ENCODE results near the gene WFDC9.
"Not testable (repeated sequence)": the region's sequence is repeated elsewhere in the genome, so short reads cannot be mapped to it uniquely, and the experiment has no call there.

Gene WFDC9

GRCh38 chr20:45589725-45590124 is 41.4 kb downstream of the WFDC9 start:
- no peak for DNase-seq

DNA sequence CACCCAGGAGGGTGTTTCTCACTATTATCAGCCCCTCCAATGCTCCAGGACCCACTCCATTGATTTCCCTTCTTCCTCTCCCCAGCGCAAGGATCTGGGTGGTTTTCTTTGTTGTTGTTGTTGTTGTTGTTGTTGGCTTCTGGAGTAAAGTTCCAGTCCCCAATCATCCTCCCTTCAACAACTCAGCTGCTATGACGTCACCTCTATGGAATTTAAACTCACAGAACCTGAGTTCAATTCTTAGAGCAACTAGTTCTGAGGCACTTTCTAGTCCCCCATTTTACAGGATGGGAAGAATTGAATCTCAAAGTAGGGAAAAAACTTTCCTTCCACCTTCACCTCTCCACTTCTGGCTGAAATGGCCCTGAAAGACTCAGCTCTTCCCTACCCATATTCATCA is 42.3 kb downstream of the WFDC9 start:
- no peak for DNase-seq

DNA sequence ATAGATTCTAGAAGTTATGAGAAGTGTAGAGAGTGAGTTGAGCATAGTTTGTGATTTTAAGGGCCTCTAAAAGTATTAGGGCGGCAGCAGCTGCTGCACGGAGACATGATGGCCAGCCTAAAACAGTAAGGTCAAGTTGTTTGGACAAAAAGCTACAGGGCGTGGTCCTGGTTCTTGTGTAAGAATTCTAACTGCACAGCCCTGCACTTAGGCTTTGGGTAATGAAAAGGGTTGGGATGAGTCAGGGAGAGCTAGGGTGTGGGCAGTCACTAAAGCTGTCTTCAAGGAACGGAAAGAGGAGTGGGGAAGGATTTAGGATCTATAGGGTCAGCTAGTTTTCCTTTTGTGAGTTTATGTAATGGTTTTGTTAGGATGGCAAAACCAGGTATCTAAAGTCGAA is 45.1 kb downstream of the WFDC9 start:
- DNase-seq, result not testable (repeated sequence)

DNA sequence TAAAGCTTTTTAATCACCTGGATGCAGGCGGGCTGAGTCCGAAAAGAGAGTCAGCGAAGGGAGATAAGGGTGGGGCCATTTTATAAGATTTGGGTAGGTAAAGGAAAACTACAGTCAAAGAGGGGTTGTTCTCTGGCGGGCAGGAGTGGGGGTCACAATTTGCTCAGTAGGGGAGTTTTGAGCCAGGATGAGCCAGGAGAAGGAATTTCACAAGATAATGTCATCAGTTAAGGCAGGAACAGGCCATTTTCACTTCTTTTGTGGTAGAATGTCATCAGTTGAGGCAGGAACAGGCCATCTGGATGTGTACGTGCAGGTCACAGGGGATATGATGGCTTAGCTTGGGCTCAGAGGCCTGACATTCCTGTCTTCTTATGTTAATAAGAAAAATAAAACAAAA is 46.8 kb downstream of the WFDC9 start:
- not testable (repeated sequence) for DNase-seq

DNA sequence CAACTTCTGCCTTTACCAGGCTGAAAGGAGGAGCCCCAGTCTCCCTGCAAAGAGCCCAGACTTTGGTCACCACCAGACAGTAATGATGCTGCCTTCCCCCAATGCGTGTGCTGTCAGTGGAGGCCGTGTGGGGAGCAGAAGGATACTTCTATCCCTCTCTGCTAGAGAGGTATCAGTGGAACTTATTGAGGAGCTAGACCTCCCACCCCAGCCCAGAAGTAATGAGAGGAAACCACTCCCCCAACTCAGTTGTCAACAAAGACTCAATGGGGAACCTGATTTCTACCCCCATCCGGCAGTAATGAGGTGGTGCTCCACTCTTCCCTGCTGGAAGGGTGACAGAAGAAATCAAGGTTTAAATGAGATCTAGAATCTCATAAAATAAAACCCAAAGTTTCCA is 47.6 kb downstream of the WFDC9 start:
- no peak for DNase-seq

GRCh38 chr20:45581702-45582101 is 49.4 kb downstream of the WFDC9 start:
- no peak for DNase-seq

- no peak for DNase-seq
These were observed 51.9 kb downstream of the WFDC9 start, which contains the start of gene WFDC8 for GRCh38 chr20:45579184-45579583. TSS of gene WFDC8 (minus strand) at chr20:45579284. CDS start at chr20:45579247, 37 bp downstream.

- no peak for DNase-seq
These were observed 52.9 kb downstream of the WFDC9 start for GRCh38 chr20:45578231-45578630.

DNA sequence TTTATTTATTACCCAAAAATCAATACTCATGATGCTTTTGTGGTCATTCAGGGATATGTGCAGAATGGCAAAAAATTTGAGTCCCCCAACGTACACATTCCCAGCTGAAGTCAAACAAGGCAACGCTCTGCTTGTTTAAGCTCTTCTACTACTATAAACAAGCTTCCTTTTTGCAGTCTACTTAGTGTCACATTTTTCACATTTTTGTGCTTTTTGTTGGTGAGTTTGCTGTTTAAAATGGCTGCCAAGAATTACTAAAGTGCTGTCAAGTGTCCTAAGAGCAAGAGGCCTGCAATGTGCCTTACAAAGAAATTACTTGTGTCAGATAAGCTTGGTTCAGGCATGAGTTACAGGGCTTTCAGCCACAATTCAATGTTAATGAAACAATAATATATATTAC is 54.1 kb downstream of the WFDC9 start:
- no peak for DNase-seq

GRCh38 chr20:45575931-45576330 is 55.2 kb downstream of the WFDC9 start:
- no peak for DNase-seq

DNA sequence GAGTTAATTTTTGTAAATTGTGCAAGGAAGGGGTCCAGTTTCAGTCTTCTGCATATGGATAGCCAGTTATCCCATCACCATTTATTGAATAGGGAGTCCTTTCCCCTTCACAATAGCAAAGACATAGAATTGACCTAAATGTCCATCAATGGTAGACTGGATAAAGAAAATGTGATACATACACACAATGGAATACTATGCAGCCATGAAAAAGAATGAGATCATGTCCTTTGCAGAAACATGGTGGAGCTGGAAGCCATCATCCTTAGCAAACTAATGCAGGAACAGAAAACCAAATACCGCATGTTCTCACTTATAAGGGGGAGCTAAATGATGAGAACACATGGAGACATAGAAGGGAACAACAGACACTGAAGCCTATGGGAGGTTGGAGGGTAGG is 61.4 kb downstream of the WFDC9 start:
- not testable (repeated sequence) for DNase-seq

GRCh38 chr20:45564760-45565276 is 66.3 kb downstream of the WFDC9 start:
- DNase-seq, result no peak
